ENCODE data around the gene FILIP1L. TPM values are rescaled to one million over a fixed set of nuclear protein-coding genes. Genes with fewer than 3 reads are reported as not detected.

FILIP1L gene
- total RNA-seq, 2 donors from 2014 or later, result 270 to 279 TPM

DNA sequence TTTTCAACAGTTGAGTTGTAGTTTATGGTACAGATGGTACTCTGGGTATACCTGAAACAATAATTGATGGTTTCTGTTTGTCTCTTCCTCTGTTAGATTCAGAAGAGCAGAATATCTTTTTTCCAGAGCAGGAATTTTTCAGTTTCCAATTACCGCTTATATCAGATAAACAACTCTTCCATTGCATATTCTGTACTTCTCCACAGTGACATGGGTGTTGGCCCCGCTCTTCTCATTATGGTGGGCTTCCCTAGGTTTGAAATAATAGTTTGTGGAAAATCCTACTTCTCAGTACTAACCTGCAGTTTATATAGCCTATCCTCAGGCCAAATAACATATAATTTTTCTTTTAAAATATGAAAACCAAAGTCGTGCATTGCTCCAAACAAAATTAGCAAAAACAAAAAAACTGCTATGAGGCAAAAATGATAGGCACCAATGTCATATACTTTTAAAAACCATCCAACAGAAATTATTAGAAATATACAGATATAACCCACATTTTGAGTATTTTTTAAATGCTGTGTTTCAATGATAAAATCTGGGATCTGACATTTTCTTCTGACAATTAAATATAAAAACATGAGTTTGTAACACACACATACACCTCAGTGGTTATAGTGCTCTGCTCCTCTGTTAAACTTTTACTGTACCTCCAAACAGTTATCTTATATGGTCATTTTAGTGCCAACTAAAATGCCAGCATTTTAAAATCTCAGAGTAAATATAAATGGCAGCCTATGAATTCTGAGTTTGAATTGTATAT is 239.9 kb downstream of the FILIP1L start:
- ATAC-seq (ENCODE audit: insufficient number of reproducible peaks, low FRiP score, low read depth) (no peak), DNase-seq (ENCODE audit: low spot score) (no peak)
- Histone ChIP-seq H3K27ac (peak overlapping the region; percentile 98 to 99), H3K36me3 (no peaks in the 10 kb centered on the region), H3K4me3 (peak overlapping the region; percentile 96), H3K9me3 (no peaks in the 10 kb centered on the region), H3K4me1 (ENCODE audit: control insufficient read depth in 1 of 2, low read depth in 2 of 2) (peaks cover 5 to 31% of the 10 kb centered on the region in 2 donors), H3K27me3 (replicated peaks; ENCODE audit: insufficient read depth) (no peaks in the 10 kb centered on the region)
- TF ChIP-seq CTCF (IDR thresholded peaks at IDR 0.05), result no peak

GRCh38 chr3:99873269-99874102 is 240.8 kb downstream of the FILIP1L start:
- Histone ChIP-seq H3K27ac (peak overlapping the region; percentile 98 to 99), H3K27me3 (replicated peaks; ENCODE audit: insufficient read depth) (no peaks in the 10 kb centered on the region), H3K4me1 (ENCODE audit: control insufficient read depth in 1 of 2, low read depth in 2 of 2) (peaks cover 11 to 40% of the 10 kb centered on the region in 2 donors), H3K9me3 (no peaks in the 10 kb centered on the region), H3K4me3 (peak overlapping the region; percentile 96), H3K36me3 (no peaks in the 10 kb centered on the region)
- ATAC-seq (ENCODE audit: insufficient number of reproducible peaks, low FRiP score, low read depth) (no peak), DNase-seq (ENCODE audit: low spot score) (no peak)
- no peak for TF ChIP-seq CTCF (IDR thresholded peaks at IDR 0.05)

DNA sequence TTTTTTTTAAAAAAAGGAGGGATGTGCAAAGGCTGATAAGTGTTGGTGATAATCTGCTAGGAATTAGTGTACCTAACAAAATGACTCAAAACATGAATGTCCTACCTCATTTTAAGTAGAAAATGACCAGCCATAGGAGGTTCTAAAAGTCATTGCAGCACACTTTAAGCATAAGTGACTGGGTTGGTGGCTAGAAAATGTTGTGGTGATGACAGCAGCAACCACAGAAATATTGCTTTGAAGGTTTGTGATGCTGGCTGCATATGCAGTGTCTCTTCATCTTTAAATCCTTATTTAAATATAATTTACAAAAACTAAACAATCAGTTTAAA is 241.4 kb downstream of the FILIP1L start:
- H3K4me1 ChIP-seq (ENCODE audit: control insufficient read depth in 1 of 2, low read depth in 2 of 2), result peaks cover 16 to 44% of the 10 kb centered on the region in 2 donors
- no peak for DNase-seq (ENCODE audit: low spot score)
- no peak for ATAC-seq (ENCODE audit: insufficient number of reproducible peaks, low FRiP score, low read depth)
- H3K9me3 ChIP-seq, result no peaks in the 10 kb centered on the region
- no peaks in the 10 kb centered on the region for H3K27me3 ChIP-seq (replicated peaks; ENCODE audit: insufficient read depth)
- peak overlapping the region; percentile 96 for H3K4me3 ChIP-seq
- TF ChIP-seq CTCF (IDR thresholded peaks at IDR 0.05), result no peak
- H3K36me3 ChIP-seq, result no peaks in the 10 kb centered on the region
- peak overlapping the region; percentile 98 to 99 for H3K27ac ChIP-seq

GRCh38 chr3:99871231-99872045 is 242.9 kb downstream of the FILIP1L start:
- H3K9me3 ChIP-seq, result no peaks in the 10 kb centered on the region
- peak overlapping the region; percentile 98 to 99 for H3K27ac ChIP-seq
- ATAC-seq (ENCODE audit: insufficient number of reproducible peaks, low FRiP score, low read depth), result no peak
- no peak for DNase-seq (ENCODE audit: low spot score)
- peak overlapping the region; percentile 96 for H3K4me3 ChIP-seq
- TF ChIP-seq CTCF (IDR thresholded peaks at IDR 0.05), result no peak
- H3K4me1 ChIP-seq (ENCODE audit: control insufficient read depth in 1 of 2, low read depth in 2 of 2), result peaks cover 26 to 50% of the 10 kb centered on the region in 2 donors
- H3K36me3 ChIP-seq, result no peaks in the 10 kb centered on the region
- H3K27me3 ChIP-seq (replicated peaks; ENCODE audit: insufficient read depth), result no peaks in the 10 kb centered on the region
